SJSA1 (cell line): ENCODE measurements around the gene WDR20. TPM values are rescaled to one million over a fixed set of nuclear protein-coding genes. Genes with fewer than 3 reads are reported as not detected.

Source experiments
- DNase-seq, 2 experiments: peaks; one replicate each; pipeline ENCODE4 v3.0.0-alpha.2; 2015 to 2020; ENCODE audit warnings: low spot score in 2 of 2, low read depth in 1 of 2
- H3K27ac ChIP-seq: fragments of 250-450 bp; sonication (Bioruptor Pico); 2 replicates; pipeline ENCODE4 v1.5.1; 2020; ENCODE audit warnings: mild to moderate bottlenecking, moderate library complexity
- H3K27me3 ChIP-seq: fragments of 250-450 bp; sonication (Bioruptor Pico); replicated peaks from 2 replicates; pipeline ENCODE4 v1.5.1; 2020; ENCODE audit warnings: mild to moderate bottlenecking, moderate library complexity
- H3K36me3 ChIP-seq: fragments of 250-450 bp; sonication (Bioruptor Pico); 2 replicates; pipeline ENCODE4 v1.5.1; 2020; ENCODE audit warnings: mild to moderate bottlenecking
- H3K4me1 ChIP-seq: fragments of 250-450 bp; sonication (Bioruptor Pico); replicated peaks from 2 replicates; pipeline ENCODE4 v1.6.1; 2021; ENCODE audit warnings: mild to moderate bottlenecking
- H3K4me3 ChIP-seq: fragments of 250-450 bp; sonication (Bioruptor Pico); 2 replicates; pipeline ENCODE4 v1.5.1; 2020; ENCODE audit warnings: mild to moderate bottlenecking
- H3K9me3 ChIP-seq: fragments of 250-450 bp; sonication (Bioruptor Pico); replicated peaks from 2 replicates; pipeline ENCODE4 v1.5.1; 2020; ENCODE audit warnings: mild to moderate bottlenecking
- total RNA-seq: library from RNA; depleted of rRNA; stranded (reverse); fragments of >200 nt; shearing (Covaris generic); gene quantifications from 2 replicates; pipeline ENCODE4 v1.2.3, GENCODE V29; 2014

The WDR20 gene
- total RNA-seq, 1 experiment from 2014 or later = 14.6 TPM

- no peak for DNase-seq
- Histone ChIP-seq H3K4me3 (no peak overlapping the region), H3K36me3 (no peaks in the 10 kb centered on the region), H3K27me3 (no peaks in the 10 kb centered on the region), H3K9me3 (no peaks in the 10 kb centered on the region), H3K4me1 (peaks cover 21% of the 10 kb centered on the region), H3K27ac (no peak overlapping the region)
These were observed 44.8 kb downstream of the WDR20 start for GRCh38 chr14:102184316-102185035.

- Histone ChIP-seq H3K36me3 (no peaks in the 10 kb centered on the region), H3K27me3 (no peaks in the 10 kb centered on the region), H3K27ac (no peak overlapping the region), H3K4me1 (peaks cover 21% of the 10 kb centered on the region), H3K4me3 (no peak overlapping the region), H3K9me3 (no peaks in the 10 kb centered on the region)
- no peak for DNase-seq
These were observed 45.7 kb downstream of the WDR20 start for GRCh38 chr14:102185360-102185759.

DNA sequence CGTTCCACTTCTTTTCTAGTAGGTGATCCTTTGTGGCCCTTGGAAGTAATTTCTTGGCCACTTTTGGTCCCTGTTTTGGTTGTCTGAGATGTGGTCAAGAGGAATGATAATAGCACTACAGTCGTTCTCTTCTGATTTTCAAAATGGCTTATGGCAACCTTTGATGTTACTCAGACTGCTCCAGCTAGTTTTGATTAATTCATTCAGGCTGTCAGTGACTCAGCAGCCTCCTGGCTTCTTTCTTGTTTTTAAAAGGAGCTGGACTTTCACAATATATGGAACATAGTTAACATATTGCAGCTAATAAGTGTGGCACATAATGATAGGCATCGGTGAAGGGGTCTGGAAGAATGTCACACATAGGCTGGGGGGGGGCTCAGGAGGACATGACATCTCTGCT lies 47.3 kb downstream of the WDR20 start:
- Histone ChIP-seq H3K27me3 (no peaks in the 10 kb centered on the region), H3K4me3 (no peak overlapping the region), H3K9me3 (no peaks in the 10 kb centered on the region), H3K36me3 (no peaks in the 10 kb centered on the region), H3K27ac (peak overlapping the region; percentile 25; the same call in 1 of the 2 replicates), H3K4me1 (peaks cover 21% of the 10 kb centered on the region)
- DNase-seq = peak in 1 of 2 experiments; percentile 48

DNA sequence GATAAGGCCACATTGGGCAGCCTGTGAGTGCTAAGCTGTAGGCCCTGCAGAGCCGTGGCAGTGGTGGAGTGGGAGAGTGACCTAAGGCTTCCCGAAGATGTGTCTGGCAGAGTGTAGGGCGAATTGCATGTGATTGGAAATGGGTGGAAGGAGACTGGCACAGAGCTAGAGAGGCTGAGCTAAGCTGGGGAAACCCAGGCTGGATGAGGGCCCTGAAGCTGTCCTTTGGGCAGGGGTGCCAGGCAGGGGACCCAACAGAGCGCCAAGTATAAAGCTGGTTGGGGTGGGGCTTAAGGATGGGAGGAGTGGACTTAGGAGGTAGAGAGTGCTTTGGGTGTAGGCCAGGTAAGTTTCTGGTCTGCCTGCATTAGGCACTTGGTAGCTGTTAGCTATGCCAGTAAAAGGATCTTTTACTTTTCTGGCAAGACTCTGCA lies 47.9 kb downstream of the WDR20 start:
- Histone ChIP-seq H3K36me3 (no peaks in the 10 kb centered on the region), H3K9me3 (no peaks in the 10 kb centered on the region), H3K27ac (peak overlapping the region; percentile 25; the same call in 1 of the 2 replicates), H3K27me3 (no peaks in the 10 kb centered on the region), H3K4me1 (peaks cover 17% of the 10 kb centered on the region), H3K4me3 (no peak overlapping the region)
- DNase-seq = no peak

DNA sequence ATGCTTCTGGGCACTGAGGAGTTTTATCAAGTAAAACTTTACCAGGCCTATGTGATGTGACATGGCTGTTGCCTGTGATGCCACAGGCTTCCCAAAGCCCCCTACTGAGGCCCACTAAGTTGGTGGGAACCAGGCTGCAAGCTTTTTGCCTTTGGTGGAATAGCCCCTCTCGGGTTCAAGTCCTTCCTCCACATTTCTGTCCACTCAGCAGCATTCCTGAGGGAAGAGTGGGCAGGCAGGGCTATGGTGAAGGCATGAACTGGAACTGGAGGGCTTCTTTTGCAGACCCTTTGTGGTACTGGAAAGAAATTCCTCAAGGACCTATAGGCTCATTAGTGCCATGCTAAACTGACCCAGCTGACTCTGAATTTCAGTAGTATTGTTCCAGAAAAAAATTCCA lies 48.5 kb downstream of the WDR20 start:
- H3K4me1 ChIP-seq = peaks cover 17% of the 10 kb centered on the region
- no peaks in the 10 kb centered on the region for H3K27me3 ChIP-seq
- H3K4me3 ChIP-seq = no peak overlapping the region
- no peaks in the 10 kb centered on the region for H3K36me3 ChIP-seq
- no peak overlapping the region for H3K27ac ChIP-seq
- H3K9me3 ChIP-seq = no peaks in the 10 kb centered on the region
- DNase-seq = no peak

DNA sequence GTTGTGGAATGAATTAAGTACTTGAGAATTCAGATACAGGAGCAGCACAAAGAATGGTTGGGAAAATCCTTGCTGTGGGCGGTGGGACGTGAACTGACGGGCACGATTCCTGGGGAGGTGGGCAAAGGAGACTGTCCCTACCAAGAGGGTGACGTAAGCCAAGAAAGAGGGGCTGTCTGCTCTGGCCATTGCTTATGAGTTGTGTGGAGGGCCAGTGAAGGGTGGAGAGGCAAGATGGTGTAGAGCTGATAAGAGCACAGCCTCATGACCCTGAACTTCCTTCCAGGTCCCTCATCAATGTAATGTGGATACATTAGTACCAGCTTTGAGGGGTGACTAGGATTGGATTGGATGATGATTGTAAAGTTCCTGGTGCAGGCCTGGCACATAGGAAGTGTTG lies 50.2 kb downstream of the WDR20 start:
- no peak overlapping the region for H3K4me3 ChIP-seq
- DNase-seq = no peak
- no peaks in the 10 kb centered on the region for H3K27me3 ChIP-seq
- no peaks in the 10 kb centered on the region for H3K9me3 ChIP-seq
- H3K27ac ChIP-seq = no peak overlapping the region
- H3K4me1 ChIP-seq = peaks cover 17% of the 10 kb centered on the region
- peaks cover 2% of the 10 kb centered on the region for H3K36me3 ChIP-seq

- no peak for DNase-seq
- no peaks in the 10 kb centered on the region for H3K9me3 ChIP-seq
- no peak overlapping the region for H3K27ac ChIP-seq
- H3K27me3 ChIP-seq = no peaks in the 10 kb centered on the region
- H3K4me1 ChIP-seq = no peaks in the 10 kb centered on the region
- H3K36me3 ChIP-seq = peaks cover 25% of the 10 kb centered on the region
- H3K4me3 ChIP-seq = no peak overlapping the region
These were observed 53.3 kb downstream of the WDR20 start for GRCh38 chr14:102192840-102193502.

DNA sequence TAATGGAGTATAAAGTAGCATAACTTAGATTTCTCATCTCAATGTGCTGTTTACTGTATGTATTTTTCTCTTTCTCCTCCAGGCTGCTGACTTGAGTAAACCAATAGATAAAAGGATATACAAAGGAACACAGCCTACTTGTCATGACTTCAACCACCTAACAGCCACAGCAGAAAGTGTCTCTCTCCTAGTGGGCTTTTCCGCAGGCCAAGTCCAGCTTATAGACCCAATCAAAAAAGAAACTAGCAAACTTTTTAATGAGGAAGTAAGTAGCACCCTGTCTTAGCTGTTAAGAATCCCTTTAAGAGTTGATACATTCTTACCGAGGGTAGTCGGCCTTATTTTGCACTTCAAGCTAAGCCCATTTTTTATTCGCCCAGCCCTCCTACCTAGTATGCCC lies 55.2 kb downstream of the WDR20 start:
- no peak for DNase-seq
- Histone ChIP-seq H3K27me3 (no peaks in the 10 kb centered on the region), H3K4me3 (no peak overlapping the region), H3K4me1 (no peaks in the 10 kb centered on the region), H3K36me3 (peaks cover 31% of the 10 kb centered on the region), H3K9me3 (no peaks in the 10 kb centered on the region), H3K27ac (no peak overlapping the region)

DNA sequence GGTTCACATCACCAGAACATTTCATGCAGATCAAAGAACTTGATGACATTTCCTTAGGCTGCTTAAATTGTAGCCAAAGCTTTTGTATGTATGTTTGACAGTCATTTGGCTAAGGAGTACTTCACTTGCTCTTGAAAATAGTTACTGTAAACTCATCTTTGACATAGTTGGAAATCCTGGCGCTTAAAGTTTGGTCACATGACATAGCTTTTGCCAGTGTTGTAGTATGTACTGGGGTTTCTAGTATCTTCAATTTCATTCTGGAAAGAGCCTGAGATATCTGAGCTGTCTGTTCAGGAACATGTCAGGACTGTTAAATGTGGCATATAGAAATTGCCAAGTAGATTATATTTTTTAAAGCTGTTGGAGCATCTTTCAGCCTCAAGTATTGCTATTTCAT lies 55.7 kb downstream of the WDR20 start:
- Histone ChIP-seq H3K4me1 (no peaks in the 10 kb centered on the region), H3K27ac (no peak overlapping the region), H3K36me3 (peaks cover 31% of the 10 kb centered on the region), H3K4me3 (no peak overlapping the region), H3K27me3 (no peaks in the 10 kb centered on the region), H3K9me3 (no peaks in the 10 kb centered on the region)
- DNase-seq = no peak

- Histone ChIP-seq H3K27ac (no peak overlapping the region), H3K4me1 (no peaks in the 10 kb centered on the region), H3K36me3 (peaks cover 31% of the 10 kb centered on the region), H3K27me3 (no peaks in the 10 kb centered on the region), H3K4me3 (no peak overlapping the region), H3K9me3 (no peaks in the 10 kb centered on the region)
- DNase-seq = no peak
These were observed 56.6 kb downstream of the WDR20 start for GRCh38 chr14:102196039-102196901.

GRCh38 chr14:102196902-102197230 lies 57.2 kb downstream of the WDR20 start:
- Histone ChIP-seq H3K4me3 (no peak overlapping the region), H3K27ac (no peak overlapping the region), H3K4me1 (no peaks in the 10 kb centered on the region), H3K27me3 (no peaks in the 10 kb centered on the region), H3K36me3 (peaks cover 31% of the 10 kb centered on the region), H3K9me3 (no peaks in the 10 kb centered on the region)
- no peak for DNase-seq

DNA sequence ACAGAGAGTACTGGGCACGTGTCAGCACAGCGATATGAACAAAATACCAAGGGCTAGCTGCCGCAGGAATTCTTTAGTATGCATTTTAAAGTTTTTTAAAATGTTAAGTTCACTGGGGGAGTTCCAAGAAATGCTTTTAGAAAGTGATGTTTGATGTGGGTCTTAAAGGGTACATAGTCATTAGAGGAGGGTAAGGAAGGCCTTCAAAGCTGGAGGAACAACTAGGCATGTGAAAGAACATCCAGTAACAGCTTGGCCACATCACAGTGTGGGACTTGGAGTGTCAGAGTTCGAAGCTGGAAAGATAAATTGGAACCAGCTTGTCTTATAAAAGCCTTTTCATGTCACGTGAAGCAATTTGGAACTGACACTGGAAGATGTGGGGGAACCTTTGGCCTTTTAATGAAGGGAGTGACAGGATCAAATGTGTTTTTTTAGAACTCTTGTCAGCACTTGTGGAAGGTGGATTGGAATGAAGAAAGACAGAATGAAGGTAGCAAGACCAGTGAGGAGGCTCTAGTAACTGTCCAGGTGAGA lies 57.7 kb downstream of the WDR20 start:
- Histone ChIP-seq H3K9me3 (no peaks in the 10 kb centered on the region), H3K27ac (no peak overlapping the region), H3K4me1 (no peaks in the 10 kb centered on the region), H3K4me3 (no peak overlapping the region), H3K36me3 (peaks cover 31% of the 10 kb centered on the region), H3K27me3 (no peaks in the 10 kb centered on the region)
- no peak for DNase-seq

DNA sequence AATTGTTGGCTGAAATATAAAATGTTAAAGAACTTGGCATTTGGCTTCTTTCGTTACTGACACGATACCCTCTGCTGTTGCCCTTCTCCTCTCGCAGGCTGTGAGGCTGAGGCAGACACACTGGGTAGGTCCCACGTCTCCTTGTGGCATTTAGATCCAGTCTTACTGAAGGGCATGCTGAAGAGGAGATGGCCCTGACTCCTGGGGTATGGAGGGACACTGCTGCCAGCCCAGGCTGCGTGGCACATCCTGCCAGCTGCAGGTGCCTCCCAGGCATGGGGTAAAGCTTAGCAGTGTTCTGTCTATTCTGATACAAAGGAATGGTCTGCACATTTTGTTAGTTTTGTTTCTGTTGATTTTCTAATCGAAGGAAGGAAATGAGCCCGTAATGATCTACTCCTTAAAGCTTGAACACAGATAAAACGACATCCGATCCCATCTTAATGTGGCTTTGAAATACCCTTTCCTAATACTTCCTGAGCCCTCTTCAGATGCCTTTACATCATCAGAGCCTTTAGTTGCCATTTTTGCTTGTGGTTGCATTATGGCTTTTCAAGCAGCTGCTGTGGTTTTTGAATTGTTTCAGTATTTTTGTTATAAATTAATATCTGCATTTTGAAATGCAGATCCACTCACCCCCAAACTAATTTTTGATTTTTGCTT lies 61.1 kb downstream of the WDR20 start:
- DNase-seq = no peak

More for the DNA sequence above, 61.1 kb downstream of the WDR20 start:
- H3K27ac ChIP-seq = no peak overlapping the region
- H3K36me3 ChIP-seq = peaks cover 27% of the 10 kb centered on the region
- H3K27me3 ChIP-seq = no peaks in the 10 kb centered on the region
- no peak overlapping the region for H3K4me3 ChIP-seq
- H3K4me1 ChIP-seq = no peaks in the 10 kb centered on the region
- H3K9me3 ChIP-seq = no peaks in the 10 kb centered on the region
